Heart right ventricle (tissue), 16 donors: Measurements from ENCODE around the gene APOD. TPM values are rescaled to one million over a fixed set of nuclear protein-coding genes. Genes with fewer than 3 reads are reported as not detected.

Experiments
- ATAC-seq, 8 donors: fragments of 200-7000 bp; cut with Tn5 transposase; one replicate each; pipeline ENCODE4 v1.9.1; 2020; ENCODE audit warnings: mild to moderate bottlenecking in 8 of 8, moderate library complexity in 8 of 8, moderate number of reproducible peaks in 1 of 8
- DNase-seq, 2 donors: peaks; one replicate each; pipeline ENCODE4 v3.0.0-alpha.2; 2020
- H3K27ac ChIP-seq, 10 donors: fragments of 200-600 bp; sonication (generic) in 2 of 10; one replicate each; pipeline versions ENCODE4 v1.5.0 to v1.8.0; 2020 to 2022; ENCODE audit warnings: mild to moderate bottlenecking in 3 of 10
- H3K27me3 ChIP-seq, 7 donors: fragments of 200-600 bp; one replicate each; pipeline ENCODE4 v1.8.0; 2021 to 2022; ENCODE audit warnings: mild to moderate bottlenecking in 2 of 7
- H3K36me3 ChIP-seq, 9 donors: fragments of 200-600 bp; sonication (generic) in 1 of 9; one replicate each; pipeline versions ENCODE4 v1.5.0 to v1.8.0; 2020 to 2022; ENCODE audit warnings: mild to moderate bottlenecking in 2 of 9
- H3K4me1 ChIP-seq, 9 donors: fragments of 200-600 bp; sonication (generic) in 1 of 9; one replicate each; pipeline versions ENCODE4 v1.5.0 to v1.8.0; 2020 to 2022; ENCODE audit warnings: mild to moderate bottlenecking in 4 of 9
- H3K4me3 ChIP-seq, 10 donors: fragments of 200-600 bp; sonication (generic) in 2 of 10; one replicate each; pipeline versions ENCODE4 v1.5.0 to v1.8.0; 2020 to 2022; ENCODE audit warnings: mild to moderate bottlenecking in 7 of 10, moderate library complexity in 2 of 10
- H3K9me3 ChIP-seq, 11 donors: fragments of 200-600 bp in 10 of 11; sonication (generic) in 2 of 11; one replicate each; pipeline versions ENCODE4 v1.5.0 to v1.8.0; 2013 to 2022; ENCODE audit warnings: mild to moderate bottlenecking in 2 of 11, control low read depth in 1 of 11, moderate library complexity in 1 of 11
- WGBS, 2 donors: extraction: QIAGEN DNeasy Blood & Tissue Kit; methylation state at CpG; one replicate each; pipeline ENCODE4 v1.1.7; 2013; ENCODE audit warnings: inconsistent platforms in 1 of 2; 5-methylcytosine and 5-hydroxymethylcytosine counted together
- intact Hi-C, 10 donors: fragments of 100-400 bp; cut with DNase I; formaldehyde crosslinking; loops; one replicate each; pipeline versions ENCODE4 v1.11.1 to v1.14.2; 2022
- polyA plus RNA-seq, 2 donors: library from polyadenylated mRNA; stranded (reverse); fragments of 200-250 nt; gene quantifications; one replicate each; pipeline ENCODE4 v1.2.3, GENCODE V29; 2013
- total RNA-seq, 10 donors: library from RNA; stranded (reverse); fragmentation: NEBNext Ultra II Directional in 3 of 10; extraction: Animal tissue kit (Norgen Biotek cat#: 25700) in 3 of 10; gene quantifications; one replicate each; pipeline versions ENCODE4 v1.2.1 to v1.2.4, GENCODE V29; 2021 to 2023
- TF ChIP-seq, protein P1 (sequence below), 9 donors: fragments of 200-600 bp; sonication (generic) in 2 of 9; IDR thresholded peaks; one replicate each; pipeline versions ENCODE4 v1.5.0 to v1.8.0; 2021 to 2022; ENCODE audit warnings: antibody characterized with exemption in 9 of 9, mild to moderate bottlenecking in 5 of 9, moderate library complexity in 1 of 9
- donor health status: Arrhythmogenic right ventricular cardiomyopathy.
- donor health status: ischemic (EF 13 %, LVEDD 7.1; RV severe dilation, severe dysfunction).
- donor health status: healthy with polysubstance abuse.
- donor health status: DM: no; HTN: yes; CAD: no.
- donor health status: DM: no; HTN: no; CAD: no.
- donor health status: ischemic (EF 25% LVEDD 6.9; RV normal size, moderate dysfunction).
- donor health status: ischemic (EF 25% LVEDD 5.7; RV mildly dilated, moderate dysfunction).
- donor health status: healthy.
- donor health status: DM: yes; HTN: yes; CAD: no.
- donor health status: Ischemic cardiomyopathy.
- donor health status: ischemic (EF 35%, LVEDD 5.7; RV mildly dilated, moderate dysfunction).
- donor health status: nonischemic (EF 11% LVEDD 7.7; RV severe dilation, severe dysfunction).
- donor health status: DM: yes; HTN: yes; CAD: no.
- donor health status: PGD.
- donor health status: ischemic (EF 29% LVEDD 5.4; RV normal size, mild dysfunction).
- donor health status: nonischemic (EF 23%, LVEDD 6.1; RV moderate dilation, normal function).

The APOD gene
- total and polyA plus RNA-seq, 12 donors: 73.9 to 582 (median 109) TPM

DNA sequence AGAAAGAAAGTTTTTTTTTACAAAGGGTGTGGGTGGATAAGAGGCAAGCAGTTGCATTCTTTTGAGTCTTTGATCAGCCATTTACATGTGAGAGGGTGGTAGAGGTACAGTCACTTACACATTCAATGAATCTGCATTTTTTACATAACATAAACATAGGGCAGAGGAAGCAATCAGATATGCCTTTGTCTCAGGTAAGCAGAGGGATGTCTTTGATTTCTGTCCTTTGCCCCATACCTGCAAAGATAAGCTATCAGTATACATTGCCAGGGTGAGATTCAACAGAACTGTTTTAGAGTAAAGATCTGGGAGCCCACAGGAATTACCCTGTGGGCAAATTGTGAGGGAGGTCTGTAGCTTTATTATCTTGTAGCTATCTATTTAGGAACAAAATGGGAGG lies 35.2 kb downstream of the APOD start:
- DNase-seq: no peak
- Histone ChIP-seq H3K27ac (no peak overlapping the region), H3K4me3 (no peak overlapping the region), H3K9me3 (no peaks in the 10 kb centered on the region), H3K27me3 (no peaks in the 10 kb centered on the region), H3K4me1 (peaks cover 12 to 69% (median 56%) of the 10 kb centered on the region in 9 donors), H3K36me3 (no peaks in the 10 kb centered on the region)
- TF ChIP-seq, protein P1, sequence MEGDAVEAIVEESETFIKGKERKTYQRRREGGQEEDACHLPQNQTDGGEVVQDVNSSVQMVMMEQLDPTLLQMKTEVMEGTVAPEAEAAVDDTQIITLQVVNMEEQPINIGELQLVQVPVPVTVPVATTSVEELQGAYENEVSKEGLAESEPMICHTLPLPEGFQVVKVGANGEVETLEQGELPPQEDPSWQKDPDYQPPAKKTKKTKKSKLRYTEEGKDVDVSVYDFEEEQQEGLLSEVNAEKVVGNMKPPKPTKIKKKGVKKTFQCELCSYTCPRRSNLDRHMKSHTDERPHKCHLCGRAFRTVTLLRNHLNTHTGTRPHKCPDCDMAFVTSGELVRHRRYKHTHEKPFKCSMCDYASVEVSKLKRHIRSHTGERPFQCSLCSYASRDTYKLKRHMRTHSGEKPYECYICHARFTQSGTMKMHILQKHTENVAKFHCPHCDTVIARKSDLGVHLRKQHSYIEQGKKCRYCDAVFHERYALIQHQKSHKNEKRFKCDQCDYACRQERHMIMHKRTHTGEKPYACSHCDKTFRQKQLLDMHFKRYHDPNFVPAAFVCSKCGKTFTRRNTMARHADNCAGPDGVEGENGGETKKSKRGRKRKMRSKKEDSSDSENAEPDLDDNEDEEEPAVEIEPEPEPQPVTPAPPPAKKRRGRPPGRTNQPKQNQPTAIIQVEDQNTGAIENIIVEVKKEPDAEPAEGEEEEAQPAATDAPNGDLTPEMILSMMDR (IDR thresholded peaks at IDR 0.05): no peak
- intact Hi-C loops: no loop called here
- no peak for ATAC-seq

DNA sequence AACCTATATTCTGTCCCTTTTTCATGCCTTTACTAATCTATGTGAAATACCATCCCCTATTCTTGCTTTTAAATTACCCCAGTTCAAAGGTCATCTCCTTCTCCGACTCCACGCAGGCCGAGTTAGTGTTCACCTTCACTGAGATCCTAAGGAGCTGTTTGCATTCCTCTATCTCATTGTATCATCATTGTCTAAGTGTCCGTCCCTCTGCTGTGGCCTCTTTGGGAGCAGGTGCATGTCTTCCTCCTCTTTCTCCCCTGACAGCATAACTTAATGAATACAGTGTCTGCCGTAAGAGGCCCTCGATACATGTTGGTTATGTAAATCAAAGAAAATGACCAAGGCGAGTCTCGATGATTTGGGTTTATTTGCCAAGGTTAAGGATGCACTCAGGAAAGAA lies 35.7 kb downstream of the APOD start:
- ATAC-seq: no peak
- 86 to 89% methylated on average over 8 of the region's 8 CpGs for WGBS, 2 donors
- H3K4me1 ChIP-seq: peaks cover 12 to 69% (median 56%) of the 10 kb centered on the region in 9 donors
- no peaks in the 10 kb centered on the region for H3K9me3 ChIP-seq
- H3K27ac ChIP-seq: no peak overlapping the region
- TF ChIP-seq, protein P1 (IDR thresholded peaks at IDR 0.05): no peak
- no peak overlapping the region for H3K4me3 ChIP-seq
- H3K36me3 ChIP-seq: no peaks in the 10 kb centered on the region
- no peak for DNase-seq
- no peaks in the 10 kb centered on the region for H3K27me3 ChIP-seq
- intact Hi-C loops: no loop called here

DNA sequence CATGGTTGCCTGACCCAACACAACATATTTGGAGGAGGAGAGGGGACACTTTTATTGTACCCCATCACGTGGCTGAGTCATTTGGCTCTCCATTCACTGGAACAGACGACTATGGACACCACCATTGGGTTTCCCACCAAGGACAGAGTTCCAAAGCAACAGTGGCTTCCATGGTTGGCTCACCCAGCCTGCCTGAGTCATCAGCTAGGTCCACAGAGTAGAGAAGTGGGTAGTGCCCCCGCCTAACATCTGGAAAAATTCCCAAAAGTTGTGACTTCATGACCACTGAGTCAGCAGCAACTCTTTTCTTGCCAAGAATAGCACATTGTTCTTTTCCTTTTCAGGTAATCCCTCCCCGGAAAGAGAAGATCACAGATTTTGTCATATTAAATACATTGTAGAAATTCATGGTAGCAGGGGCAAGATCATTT lies 37.6 kb downstream of the APOD start:
- intact Hi-C loops: no loop called here
- H3K4me1 ChIP-seq: peaks cover 12 to 74% (median 59%) of the 10 kb centered on the region in 9 donors
- H3K9me3 ChIP-seq: no peaks in the 10 kb centered on the region
- H3K27me3 ChIP-seq: no peaks in the 10 kb centered on the region
- peak overlapping the region in 8 of 10 donors; percentile 45 to 98 (median 94) for H3K27ac ChIP-seq
- H3K4me3 ChIP-seq: no peak overlapping the region
- H3K36me3 ChIP-seq: no peaks in the 10 kb centered on the region
- WGBS, 2 donors: 41 to 58% methylated on average over 4 of the region's 4 CpGs
- ATAC-seq (no peak), DNase-seq (peak in 1 of 2 donors; percentile 36)
- TF ChIP-seq, protein P1 (IDR thresholded peaks at IDR 0.05): no peak

DNA sequence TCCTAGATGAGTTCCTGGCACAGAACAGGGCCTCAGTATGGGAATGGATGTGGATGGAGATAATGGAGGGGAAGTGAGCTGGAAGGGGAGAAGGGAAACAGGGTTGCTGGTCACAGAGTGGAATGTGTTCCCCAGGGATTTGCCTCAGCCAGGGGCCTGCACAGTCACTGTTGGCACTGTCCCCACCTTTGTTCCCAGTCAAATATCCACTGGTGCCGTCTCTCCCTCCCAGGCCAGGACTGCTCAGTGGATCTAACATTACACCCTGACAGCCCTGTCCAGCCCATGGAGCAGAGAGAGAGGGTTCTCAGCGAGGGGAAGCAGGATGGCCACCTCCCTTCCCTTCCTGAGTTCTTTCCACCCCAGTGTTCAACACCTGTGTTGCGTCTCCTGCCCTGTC lies 39.1 kb downstream of the APOD start:
- peak; percentile 27 to 76 (median 56) for ATAC-seq
- H3K9me3 ChIP-seq: no peaks in the 10 kb centered on the region
- 43 to 52% methylated on average over 3 of the region's 3 CpGs for WGBS, 2 donors

More for the DNA sequence above, 39.1 kb downstream of the APOD start:
- peak overlapping the region in 3 of 10 donors; percentile 94 to 99 (median 97) for H3K4me3 ChIP-seq
- peaks cover 3 to 73% (median 59%) of the 10 kb centered on the region in 9 donors for H3K4me1 ChIP-seq
- intact Hi-C loops: no loop called here
- H3K27ac ChIP-seq: peak overlapping the region; percentile 86 to 99 (median 96)
- TF ChIP-seq, protein P1 (IDR thresholded peaks at IDR 0.05): no peak
- DNase-seq: peak; percentile 48 to 88
- no peaks in the 10 kb centered on the region for H3K27me3 ChIP-seq
- no peaks in the 10 kb centered on the region for H3K36me3 ChIP-seq
